Left lung (tissue), 10 donors: ENCODE measurements around the gene DDA1. TPM values are rescaled to one million over a fixed set of nuclear protein-coding genes. Genes with fewer than 3 reads are reported as not detected.
A peak's percentile ranks its signal among the peaks of the same experiment; 100 is the strongest.
"Not testable (repeated sequence)": the region's sequence is repeated elsewhere in the genome, so short reads cannot be mapped to it uniquely, and the experiment has no call there.

Experiments
- ATAC-seq: fragments of 200-7000 bp; cut with Tn5 transposase; one replicate; pipeline ENCODE4 v1.9.1; 2020; ENCODE audit warnings: moderate library complexity
- DNase-seq, 4 donors: peaks; one replicate each; pipeline ENCODE4 v3.0.0-alpha.2; 2013 to 2020
- H3K27ac ChIP-seq, 2 donors: fragments of 200-600 bp; sonication (generic) in 1 of 2; one replicate each; pipeline versions ENCODE4 v1.5.0 to v1.8.0; 2020 to 2021
- H3K27me3 ChIP-seq, 2 donors: fragments of 200-600 bp; sonication (generic) in 1 of 2; one replicate each; pipeline versions ENCODE4 v1.5.0 to v1.8.0; 2020 to 2021
- H3K36me3 ChIP-seq, 2 donors: fragments of 200-600 bp; sonication (generic) in 1 of 2; one replicate each; pipeline versions ENCODE4 v1.5.0 to v1.8.0; 2020 to 2021
- H3K4me1 ChIP-seq, 2 donors: fragments of 200-600 bp; one replicate each; pipeline ENCODE4 v1.8.0; 2021
- H3K4me3 ChIP-seq, 2 donors: fragments of 200-600 bp; sonication (generic) in 1 of 2; one replicate each; pipeline versions ENCODE4 v1.5.0 to v1.8.0; 2020 to 2021; ENCODE audit warnings: mild to moderate bottlenecking in 1 of 2
- H3K9me3 ChIP-seq, 2 donors: fragments of 200-600 bp; sonication (generic) in 1 of 2; one replicate each; pipeline versions ENCODE4 v1.5.0 to v1.8.0; 2020 to 2021
- CTCF ChIP-seq, 2 donors: fragments of 200-600 bp; sonication (generic) in 1 of 2; IDR thresholded peaks; one replicate each; pipeline versions ENCODE4 v1.5.0 to v1.8.0; 2021; ENCODE audit warnings: antibody characterized with exemption in 2 of 2
- intact Hi-C, 2 donors: fragments of 100-400 bp; cut with DNase I; formaldehyde crosslinking; loops; one replicate each; pipeline versions ENCODE4 v1.11.2 to v1.14.2; 2022
- polyA plus RNA-seq, 6 donors: library from polyadenylated mRNA; unstranded; fragments of 120-200 nt; gene quantifications; one replicate each; pipeline ENCODE4 v1.2.1, GENCODE V29; 2013; ENCODE audit not compliant: insufficient read length in 6 of 6
- total RNA-seq, 2 donors: library from RNA; stranded (reverse); fragmentation: NEBNext Ultra II Directional; extraction: Animal tissue kit (Norgen Biotek cat#: 25700); gene quantifications; one replicate each; pipeline ENCODE4 v1.2.1, GENCODE V29; 2021
- donor health status: DM: no; HTN: yes; CAD: no.
- donor health status: DM: no; HTN: no; CAD: no.

The DDA1 gene
- total and polyA plus RNA-seq, 8 donors = 24.7 to 44.1 (median 33.0) TPM

- peak; percentile 93 to 97 (median 96) for DNase-seq
- H3K9me3 ChIP-seq = no peaks in the 10 kb centered on the region
- no peak for TF ChIP-seq CTCF (IDR thresholded peaks at IDR 0.05)
- peak within 1 kb of the TSS; percentile 65 to 77 for H3K27ac ChIP-seq
- no peaks in the 10 kb centered on the region for H3K27me3 ChIP-seq
- intact Hi-C loops = no loop called here
- H3K4me1 ChIP-seq = peaks cover 6 to 15% of the 10 kb centered on the region in 2 donors
- peak; percentile 98 for ATAC-seq
- peak within 1 kb of the TSS; percentile 82 to 83 for H3K4me3 ChIP-seq
- peaks cover 0 to 37% of the 10 kb centered on the region in 2 donors for H3K36me3 ChIP-seq
Observed at GRCh38 chr19:17266975-17267788, 42.2 kb upstream of the DDA1 start, which contains the start of gene BABAM1. TSS of gene BABAM1 (plus strand) at chr19:17267443. CDS start at chr19:17268807, 1,364 bp downstream.

- Histone ChIP-seq H3K4me1 (peaks cover 6 to 15% of the 10 kb centered on the region in 2 donors), H3K4me3 (no peak overlapping the region), H3K36me3 (peaks cover 0 to 53% of the 10 kb centered on the region in 2 donors), H3K27ac (no peak overlapping the region), H3K9me3 (no peaks in the 10 kb centered on the region), H3K27me3 (no peaks in the 10 kb centered on the region)
- no peak for TF ChIP-seq CTCF (IDR thresholded peaks at IDR 0.05)
- ATAC-seq (no peak), DNase-seq (no peak)
- intact Hi-C loops = no loop called here
Observed at GRCh38 chr19:17268754-17269153, 40.6 kb upstream of the DDA1 start.

- not testable (repeated sequence) for H3K4me1 ChIP-seq, ATAC-seq, H3K27ac ChIP-seq, H3K27me3 ChIP-seq, H3K9me3 ChIP-seq, H3K4me3 ChIP-seq, DNase-seq
- intact Hi-C loops = loop anchor here in 1 of 2 donors (10.0 kb wide), 1 partner anchor 210 kb away; no protein-coding TSS in a partner anchor
- peaks cover 0 to 94% of the 10 kb centered on the region in 2 donors for H3K36me3 ChIP-seq
Observed at GRCh38 chr19:17274892-17275291, 34.5 kb upstream of the DDA1 start.

DNA sequence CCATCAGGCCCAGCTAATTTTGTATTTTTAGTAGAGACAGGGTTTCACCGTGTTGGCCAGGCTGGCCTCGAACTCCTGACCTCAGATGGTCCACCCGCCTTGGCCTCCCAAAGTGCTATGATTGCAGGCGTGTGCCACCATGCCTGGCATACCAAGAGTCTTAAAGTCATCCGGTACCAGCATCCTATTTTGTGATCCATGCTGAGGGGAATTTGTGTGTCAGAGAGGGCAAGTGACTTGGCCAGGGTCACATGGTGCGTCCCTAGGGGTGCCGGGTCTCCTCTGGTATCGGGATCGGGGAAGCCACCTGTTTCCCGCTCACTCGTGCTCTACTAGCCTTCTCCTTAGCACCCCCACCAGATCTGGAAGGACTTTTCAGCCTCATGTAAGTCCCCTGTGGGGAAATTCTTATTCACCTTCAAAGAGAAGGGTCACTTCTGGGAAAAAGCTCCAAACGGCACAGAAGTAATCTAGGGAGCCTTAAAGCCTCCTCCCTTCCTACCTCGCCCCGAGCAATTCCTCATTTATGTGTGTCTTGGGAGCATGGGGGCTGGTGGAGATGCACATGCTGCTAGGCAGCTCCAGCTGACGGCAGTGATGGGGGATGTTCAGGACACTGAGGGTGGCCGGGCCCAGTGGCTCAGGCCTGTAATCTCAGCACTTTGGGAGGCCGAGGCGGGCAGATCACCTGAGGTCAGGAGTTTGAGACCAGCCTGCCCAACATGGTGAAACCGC lies 33.8 kb upstream of the DDA1 start:
- DNase-seq = no peak

DNA sequence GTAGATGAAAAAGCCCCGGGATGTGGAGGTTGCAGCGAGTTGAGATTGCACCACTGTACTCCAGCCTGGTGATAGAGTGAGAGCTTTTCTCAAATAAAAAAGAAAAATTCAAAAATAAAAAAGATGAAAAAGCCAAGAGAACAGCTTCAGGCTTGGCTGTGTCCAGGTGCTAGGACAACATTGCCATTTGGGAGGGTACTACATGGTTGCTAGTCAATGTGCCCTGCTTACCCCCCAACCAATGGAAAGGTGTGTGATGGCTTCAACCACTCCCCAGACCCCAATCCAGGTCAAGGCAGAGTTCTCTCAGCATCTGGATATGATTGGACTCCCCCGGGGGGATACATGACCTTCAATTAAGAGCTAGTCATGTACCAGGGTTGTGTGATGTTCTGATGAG lies 29.9 kb upstream of the DDA1 start:
- DNase-seq (no peak), ATAC-seq (no peak)
- no peak overlapping the region for H3K27ac ChIP-seq
- H3K27me3 ChIP-seq = peaks cover 0 to 25% of the 10 kb centered on the region in 2 donors
- peaks cover 11 to 24% of the 10 kb centered on the region in 2 donors for H3K4me1 ChIP-seq
- H3K4me3 ChIP-seq = no peak overlapping the region
- H3K9me3 ChIP-seq = no peaks in the 10 kb centered on the region
- TF ChIP-seq CTCF (IDR thresholded peaks at IDR 0.05) = no peak
- intact Hi-C loops = loop anchor here in 1 of 2 donors (10.0 kb wide), 1 partner anchor 215 kb away; no protein-coding TSS in a partner anchor
- H3K36me3 ChIP-seq = peaks cover 0 to 49% of the 10 kb centered on the region in 2 donors

More for the DNA sequence above, 33.8 kb upstream of the DDA1 start:
- no peak for TF ChIP-seq CTCF (IDR thresholded peaks at IDR 0.05)
- Histone ChIP-seq H3K4me3 (no peak overlapping the region), H3K9me3 (no peaks in the 10 kb centered on the region), H3K36me3 (peaks cover 0 to 87% of the 10 kb centered on the region in 2 donors), H3K27ac (no peak overlapping the region), H3K4me1 (no peaks in the 10 kb centered on the region), H3K27me3 (peaks cover 0 to 1% of the 10 kb centered on the region in 2 donors)
- intact Hi-C loops = loop anchor here in 1 of 2 donors (10.0 kb wide), 1 partner anchor 211 kb away; no protein-coding TSS in a partner anchor
- ATAC-seq = no peak
